HepG2 (cell line): ENCODE data around the gene WDR81. TPM values are rescaled to one million over a fixed set of nuclear protein-coding genes. Genes with fewer than 3 reads are reported as not detected.

Source experiments
- ETV6 ChIP-seq: sonication (generic); formaldehyde crosslinking; conservative IDR thresholded peaks from 2 replicates; pipeline ENCODE4 v1.4.0; 2020; ENCODE audit warnings: missing genetic modification reagents
- FOXA3 ChIP-seq: IDR thresholded peaks from 2 replicates; pipeline ENCODE4 v1.6.1; 2016; ENCODE audit warnings: missing genetic modification reagents, missing compliant biosample characterization
- HHEX ChIP-seq: IDR thresholded peaks from 2 replicates; pipeline ENCODE4 v1.6.1; 2016; ENCODE audit warnings: control low read depth
- HINFP ChIP-seq: sonication (generic); formaldehyde crosslinking; IDR thresholded peaks from 2 replicates; pipeline ENCODE4 v1.4.0; 2020; ENCODE audit warnings: low read depth, mild to moderate bottlenecking, missing genetic modification reagents
- MAFG ChIP-seq: sonication (generic); formaldehyde crosslinking; IDR thresholded peaks from 2 replicates; pipeline ENCODE4 v1.5.1; 2020; ENCODE audit warnings: mild to moderate bottlenecking, missing genetic modification reagents
- MNT ChIP-seq: fragments of 450-650 bp; IDR thresholded peaks from 2 replicates; pipeline ENCODE4 v1.6.1; 2016
- NFKBIZ ChIP-seq: IDR thresholded peaks from 2 replicates; pipeline ENCODE4 v1.6.1; 2018; ENCODE audit warnings: missing genetic modification reagents, missing compliant biosample characterization
- POLR2G ChIP-seq: fragments of 200-400 bp; formaldehyde crosslinking; IDR thresholded peaks from 2 replicates; pipeline ENCODE4 v1.6.1; 2018; ENCODE audit warnings: mild to moderate bottlenecking, low read depth, low read length, moderate library complexity
- RELA ChIP-seq: sonication (generic); formaldehyde crosslinking; IDR thresholded peaks from 2 replicates; pipeline ENCODE4 v1.4.0; 2020; ENCODE audit warnings: missing genetic modification reagents
- SNAPC2 ChIP-seq: sonication (generic); formaldehyde crosslinking; IDR thresholded peaks from 2 replicates; pipeline ENCODE4 v1.8.1; 2022; ENCODE audit warnings: mild to moderate bottlenecking, missing genetic modification reagents
- SSRP1 ChIP-seq: IDR thresholded peaks from 2 replicates; pipeline ENCODE4 v1.6.1; 2016; ENCODE audit warnings: control low read depth
- ZFP62 ChIP-seq: sonication (generic); formaldehyde crosslinking; IDR thresholded peaks from 2 replicates; pipeline ENCODE4 v1.4.0; 2020; ENCODE audit warnings: missing genetic modification reagents
- ZHX2 ChIP-seq, 2 experiments: sonication (generic) in 1 of 2; formaldehyde crosslinking in 1 of 2; IDR thresholded peaks; 2 replicates each; pipeline versions ENCODE4 v1.6.1 to v1.9.0; 2014 to 2022; ENCODE audit warnings: antibody characterized with exemption in 1 of 2, borderline replicate concordance in 1 of 2, inconsistent platforms in 1 of 2, low read depth in 1 of 2, missing genetic modification reagents in 1 of 2
- ZNF343 ChIP-seq: sonication (generic); formaldehyde crosslinking; IDR thresholded peaks from 2 replicates; pipeline ENCODE4 v1.4.0; 2020; ENCODE audit warnings: mild to moderate bottlenecking, missing genetic modification reagents
- ZNF772 ChIP-seq: sonication (generic); formaldehyde crosslinking; IDR thresholded peaks from 2 replicates; pipeline ENCODE4 v1.5.0; 2020; ENCODE audit warnings: mild to moderate bottlenecking, missing genetic modification reagents
- ZSCAN22 ChIP-seq: sonication (generic); formaldehyde crosslinking; IDR thresholded peaks from 2 replicates; pipeline ENCODE4 v1.4.0; 2020; ENCODE audit warnings: mild to moderate bottlenecking, missing genetic modification reagents
- polyA plus RNA-seq, 8 experiments: library from polyadenylated mRNA; depleted of rRNA in 3 of 8; stranded (reverse) in 7 of 8; unstranded in 1 of 8; fragments of >200 nt; fragmentation: Illumina TruSeq in 4 of 8; extraction: Trizol in 4 of 8; gene quantifications; 2 replicates each; pipeline versions ENCODE4 v1.2.1 to v1.2.3, GENCODE V29; 2011 to 2016; ENCODE audit warnings: low read depth in 4 of 8, missing spikeins in 1 of 8, mixed read lengths in 1 of 8; ENCODE audit not compliant: insufficient read depth in 1 of 8
- total RNA-seq, 5 experiments: library from RNA; depleted of rRNA; stranded (reverse); fragments of >200 nt; fragmentation: Illumina TruSeq; extraction: Trizol; gene quantifications; 2 replicates each; pipeline ENCODE4 v1.2.3, GENCODE V29; 2016; ENCODE audit warnings: low read depth in 1 of 5
- TF ChIP-seq, protein P1 (sequence below): sonication (generic); formaldehyde crosslinking; IDR thresholded peaks from 2 replicates; pipeline ENCODE4 v1.5.1; 2020; ENCODE audit warnings: mild to moderate bottlenecking, moderate library complexity, missing genetic modification reagents

The WDR81 gene
- total and polyA plus RNA-seq, 2 of the 13 experiments (the other 11 are each of a cell fraction or from before 2014, with no cell fraction given), result 9.1 to 16.7 TPM

GRCh38 chr17:1736348-1737281 is 12.1 kb downstream of the WDR81 start (continued):
- TF ChIP-seq ZNF772 (peak; percentile 70), SNAPC2 (0 out of 2 replicates have a peak, but pooled peaks have one; percentile 83), ZSCAN22 (no peak), RELA (CRISPR knock-in tag) (0 out of 2 replicates have a peak, but pooled peaks have one; percentile 68), FOXA3 (peak; percentile 98), HINFP (CRISPR knock-in tag) (peak; percentile 74), HHEX (peak; percentile 75), SSRP1 (CRISPR knock-in tag) (peak; percentile 23; the same call in 1 of the 2 replicates), NFKBIZ (peak; percentile 68), ZHX2 (IDR thresholded peaks at IDR 0.05; ENCODE audit: low read depth) (peak; percentile 21; the same call in 1 of the 2 replicates), ZHX2 (CRISPR knock-in tag; IDR thresholded peaks at IDR 0.05; ENCODE audit: borderline replicate concordance) (0 out of 2 replicates have a peak, but pooled peaks have one; percentile 58), ETV6 (peak; percentile 78), MNT (peak; percentile 68), MAFG (CRISPR knock-in tag) (no peak), POLR2G (peak; percentile 59; the same call in 1 of the 2 replicates), ZNF343 (no peak; the same call in 1 of the 2 replicates), ZFP62 (CRISPR knock-in tag) (no peak)
- TF ChIP-seq, protein P1, sequence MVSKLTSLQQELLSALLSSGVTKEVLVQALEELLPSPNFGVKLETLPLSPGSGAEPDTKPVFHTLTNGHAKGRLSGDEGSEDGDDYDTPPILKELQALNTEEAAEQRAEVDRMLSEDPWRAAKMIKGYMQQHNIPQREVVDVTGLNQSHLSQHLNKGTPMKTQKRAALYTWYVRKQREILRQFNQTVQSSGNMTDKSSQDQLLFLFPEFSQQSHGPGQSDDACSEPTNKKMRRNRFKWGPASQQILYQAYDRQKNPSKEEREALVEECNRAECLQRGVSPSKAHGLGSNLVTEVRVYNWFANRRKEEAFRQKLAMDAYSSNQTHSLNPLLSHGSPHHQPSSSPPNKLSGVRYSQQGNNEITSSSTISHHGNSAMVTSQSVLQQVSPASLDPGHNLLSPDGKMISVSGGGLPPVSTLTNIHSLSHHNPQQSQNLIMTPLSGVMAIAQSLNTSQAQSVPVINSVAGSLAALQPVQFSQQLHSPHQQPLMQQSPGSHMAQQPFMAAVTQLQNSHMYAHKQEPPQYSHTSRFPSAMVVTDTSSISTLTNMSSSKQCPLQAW (CRISPR knock-in tag), result peak; percentile 99
